Measurements from ENCODE around the gene ZDHHC1.
A peak's percentile ranks its signal among the peaks of the same experiment; 100 is the strongest.

Gene ZDHHC1

DNA sequence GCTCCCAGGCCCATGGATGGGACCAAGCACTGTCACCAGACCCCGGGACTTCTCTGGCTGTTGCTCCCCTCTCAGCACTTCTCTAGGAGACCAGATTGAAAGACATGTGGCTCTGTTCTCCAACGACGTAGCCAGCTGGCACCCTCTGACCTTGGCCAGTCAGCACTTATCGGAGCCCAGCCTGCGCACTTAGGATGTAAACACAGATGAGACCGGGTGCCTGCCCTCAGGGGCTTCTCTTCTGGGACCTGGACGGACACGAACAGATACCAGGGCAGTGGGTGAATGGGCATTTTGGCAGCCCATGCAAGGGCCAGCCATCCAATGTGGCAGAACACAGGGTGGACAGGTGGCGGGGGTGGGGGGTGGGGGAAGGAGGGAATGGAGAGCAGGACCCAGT, 6.6 kb downstream of the ZDHHC1 start:
- no peak for DNase-seq (ENCODE audit: low spot score)

DNA sequence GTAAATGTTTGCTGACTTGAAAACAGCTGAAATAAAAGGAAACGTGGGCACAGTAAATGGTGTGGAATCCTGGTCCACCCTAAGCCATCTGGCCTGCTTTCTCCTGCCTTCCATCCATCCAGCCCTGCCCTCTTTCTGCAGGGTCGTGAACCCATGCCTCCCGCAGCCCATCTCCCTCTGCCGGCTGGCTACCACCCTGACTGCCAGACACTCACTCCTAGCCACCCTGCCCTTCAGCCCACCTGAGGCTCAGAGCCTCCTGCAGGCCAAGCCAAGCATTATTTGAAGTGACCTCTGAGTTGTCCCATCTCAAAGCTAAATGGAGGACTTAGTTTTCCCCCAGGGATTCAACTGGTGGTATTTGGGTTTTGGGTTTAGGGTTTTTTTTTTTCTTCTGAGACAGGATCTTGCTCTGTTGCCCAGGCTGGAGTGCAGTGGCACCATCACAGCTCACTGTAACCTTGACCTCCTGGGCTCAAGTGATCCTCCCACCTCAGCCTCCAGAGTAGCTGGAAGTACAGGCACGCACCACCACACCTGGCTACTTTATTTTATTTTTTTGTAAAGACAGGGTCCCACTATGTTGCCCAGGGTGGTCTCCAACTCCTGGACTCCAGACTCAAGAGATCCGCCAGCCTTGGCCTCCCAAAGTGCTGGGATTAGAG, 8.4 kb downstream of the ZDHHC1 start:
- DNase-seq (ENCODE audit: low spot score) = no peak

DNA sequence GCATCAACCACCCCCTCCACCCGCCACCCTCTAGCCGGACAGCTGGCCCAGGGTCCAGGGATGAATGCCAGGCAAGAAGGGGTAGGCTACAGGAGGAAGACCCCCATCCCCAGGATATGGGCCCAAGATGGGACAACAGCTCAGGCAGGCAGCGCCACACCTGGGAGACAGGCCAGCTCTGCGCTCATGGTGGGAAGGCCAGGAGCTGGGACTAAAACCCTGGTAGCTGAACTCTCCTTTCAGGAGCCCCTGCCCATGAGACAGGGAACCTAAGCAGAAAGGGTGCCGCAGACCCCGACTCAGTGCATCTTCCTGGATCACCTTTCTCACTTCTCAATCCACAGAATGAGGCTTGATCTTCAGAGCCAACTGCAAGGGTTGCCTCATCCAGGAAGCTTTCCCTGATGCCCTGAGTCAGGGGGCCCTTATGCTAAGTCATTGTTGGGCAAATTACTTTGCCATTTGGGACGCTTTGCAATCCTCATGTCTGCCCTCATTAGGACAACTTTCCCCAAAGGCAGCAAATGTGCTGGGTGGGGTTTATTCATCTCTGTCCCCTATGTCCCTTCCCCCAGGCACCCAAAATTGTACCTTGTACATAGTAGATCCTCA, 9.0 kb downstream of the ZDHHC1 start:
- DNase-seq (ENCODE audit: low spot score) = no peak

DNA sequence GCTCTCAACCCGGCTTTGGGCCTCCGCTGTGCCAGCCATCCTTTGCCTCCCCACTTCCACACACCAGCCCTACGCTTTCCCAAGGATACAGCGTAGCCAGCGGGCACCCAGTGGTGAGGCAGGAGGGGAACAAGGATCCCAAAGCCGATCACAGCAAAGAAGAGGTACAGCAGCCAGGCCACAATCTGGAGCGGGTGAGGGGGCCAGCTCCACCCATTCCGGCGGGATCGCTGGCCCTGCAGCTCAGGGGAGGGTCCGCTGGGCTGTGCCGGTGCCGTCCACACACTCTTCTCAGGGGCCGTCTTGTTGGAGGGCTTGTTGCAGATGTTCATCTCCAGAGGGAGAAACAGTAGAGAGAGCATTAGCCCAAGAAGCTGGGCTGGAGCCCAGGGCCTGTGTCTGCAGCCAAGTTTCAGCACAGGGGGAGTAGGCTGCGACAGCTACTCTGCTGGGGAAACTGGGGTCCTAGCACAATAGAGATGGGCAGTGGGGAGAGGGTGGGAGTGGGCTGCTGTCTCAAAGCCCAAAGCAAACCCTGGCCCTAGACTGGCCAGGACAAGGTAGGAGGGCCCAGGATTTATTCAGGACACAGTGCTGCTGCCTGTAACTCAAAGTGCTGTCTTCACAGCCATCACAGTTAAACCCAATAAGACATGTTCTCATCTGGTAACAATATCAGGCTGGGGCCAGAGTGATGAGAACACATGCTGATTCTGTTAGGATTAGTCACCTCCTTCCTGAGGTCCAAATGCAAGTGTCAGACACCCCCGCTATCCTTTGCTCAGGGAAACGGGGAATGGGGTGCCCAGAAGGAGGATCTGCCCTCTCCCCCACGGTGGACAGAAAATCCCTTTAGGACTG, 9.9 kb downstream of the ZDHHC1 start:
- DNase-seq (ENCODE audit: low spot score) = no peak

DNA sequence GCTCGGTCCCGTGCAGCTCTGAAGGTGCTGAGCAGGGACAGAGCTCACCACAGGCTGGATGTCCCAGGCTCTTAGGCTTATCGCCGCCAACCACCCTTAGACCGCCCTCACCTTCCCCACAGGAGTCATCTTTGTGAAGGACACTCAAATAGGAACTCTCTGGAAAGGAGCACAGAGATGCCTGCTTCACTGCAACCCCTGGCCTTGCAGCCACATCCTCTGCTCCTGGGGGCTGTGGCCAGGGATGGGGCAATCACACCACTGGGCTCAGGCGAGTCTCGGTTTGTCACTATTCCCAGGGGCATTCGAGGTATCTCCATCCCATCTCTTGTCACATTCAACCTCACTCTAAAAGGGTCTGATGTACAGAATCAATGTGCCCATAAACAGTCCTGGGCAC, 10.9 kb downstream of the ZDHHC1 start:
- no peak for DNase-seq (ENCODE audit: low spot score)

DNA sequence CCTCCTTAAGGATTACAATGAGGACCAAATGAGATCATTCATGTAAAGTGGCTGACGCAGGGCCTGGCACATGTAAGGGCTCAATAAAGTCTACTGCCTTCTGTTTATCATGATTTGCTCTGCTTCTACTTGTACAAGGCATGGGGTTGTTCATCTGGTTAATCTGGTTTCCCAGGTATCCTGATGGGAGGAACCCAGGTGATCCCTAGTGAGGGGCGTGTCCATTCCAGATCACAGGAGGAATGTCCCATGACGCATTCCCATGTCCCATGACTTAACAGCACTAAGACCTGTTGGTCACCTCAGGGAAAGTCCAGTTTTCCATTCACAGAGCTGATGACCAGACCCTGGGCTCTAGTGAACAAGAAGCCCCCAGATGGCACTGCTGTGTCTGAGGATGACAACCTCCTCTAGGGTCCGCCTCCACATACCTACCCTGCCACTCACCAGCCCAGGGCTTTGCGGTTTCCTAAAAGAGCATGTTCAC, 11.5 kb downstream of the ZDHHC1 start:
- no peak for DNase-seq (ENCODE audit: low spot score)

DNA sequence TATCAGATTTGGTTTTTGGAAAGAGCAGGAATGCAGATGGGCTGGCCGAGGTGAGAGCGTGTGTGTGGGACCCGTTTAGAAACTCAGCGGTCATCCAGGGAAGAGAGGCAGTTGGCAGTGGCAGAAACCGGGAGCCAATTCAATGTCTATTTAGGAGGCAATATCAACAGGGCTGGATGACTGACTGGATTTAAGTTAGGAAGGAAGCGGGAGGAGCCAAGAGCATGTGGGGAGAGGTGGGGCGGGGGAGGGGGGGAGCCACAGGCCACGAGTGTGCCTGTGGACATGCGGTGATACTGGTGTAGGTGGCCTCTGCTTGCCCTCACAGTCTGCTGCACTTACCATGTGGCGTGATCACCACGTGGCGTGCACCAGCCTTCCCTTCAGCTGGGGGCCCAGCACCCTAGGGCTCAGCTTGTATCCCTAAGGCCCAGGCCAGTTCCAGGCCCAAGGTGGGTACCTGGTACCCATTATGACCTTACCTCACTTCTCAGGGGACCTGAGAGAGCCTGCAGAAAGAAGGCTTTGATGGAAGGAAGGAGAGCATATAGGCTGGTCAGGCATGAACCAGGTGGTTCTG, 12.2 kb downstream of the ZDHHC1 start:
- no peak for DNase-seq (ENCODE audit: low spot score)

DNA sequence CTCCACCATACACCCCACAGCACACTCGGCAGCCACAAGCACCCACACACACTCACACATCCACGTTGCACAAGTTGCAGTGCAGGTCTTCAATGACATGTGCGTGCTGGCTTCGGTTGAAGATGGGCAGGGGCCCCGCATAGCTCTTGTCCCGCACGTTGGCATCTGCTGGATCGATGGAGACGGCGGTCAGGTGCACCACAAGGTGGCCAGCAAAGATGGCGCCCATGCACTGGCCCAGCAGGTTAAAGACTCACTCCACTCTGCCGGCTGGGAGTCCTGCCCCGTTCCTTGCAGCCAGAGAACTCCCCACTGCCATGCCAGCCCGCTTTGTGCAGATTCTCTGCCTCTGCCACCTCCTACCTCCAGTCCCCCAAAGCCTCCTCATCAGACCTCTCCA, 15.4 kb downstream of the ZDHHC1 start:
- DNase-seq (ENCODE audit: low spot score) = no peak

DNA sequence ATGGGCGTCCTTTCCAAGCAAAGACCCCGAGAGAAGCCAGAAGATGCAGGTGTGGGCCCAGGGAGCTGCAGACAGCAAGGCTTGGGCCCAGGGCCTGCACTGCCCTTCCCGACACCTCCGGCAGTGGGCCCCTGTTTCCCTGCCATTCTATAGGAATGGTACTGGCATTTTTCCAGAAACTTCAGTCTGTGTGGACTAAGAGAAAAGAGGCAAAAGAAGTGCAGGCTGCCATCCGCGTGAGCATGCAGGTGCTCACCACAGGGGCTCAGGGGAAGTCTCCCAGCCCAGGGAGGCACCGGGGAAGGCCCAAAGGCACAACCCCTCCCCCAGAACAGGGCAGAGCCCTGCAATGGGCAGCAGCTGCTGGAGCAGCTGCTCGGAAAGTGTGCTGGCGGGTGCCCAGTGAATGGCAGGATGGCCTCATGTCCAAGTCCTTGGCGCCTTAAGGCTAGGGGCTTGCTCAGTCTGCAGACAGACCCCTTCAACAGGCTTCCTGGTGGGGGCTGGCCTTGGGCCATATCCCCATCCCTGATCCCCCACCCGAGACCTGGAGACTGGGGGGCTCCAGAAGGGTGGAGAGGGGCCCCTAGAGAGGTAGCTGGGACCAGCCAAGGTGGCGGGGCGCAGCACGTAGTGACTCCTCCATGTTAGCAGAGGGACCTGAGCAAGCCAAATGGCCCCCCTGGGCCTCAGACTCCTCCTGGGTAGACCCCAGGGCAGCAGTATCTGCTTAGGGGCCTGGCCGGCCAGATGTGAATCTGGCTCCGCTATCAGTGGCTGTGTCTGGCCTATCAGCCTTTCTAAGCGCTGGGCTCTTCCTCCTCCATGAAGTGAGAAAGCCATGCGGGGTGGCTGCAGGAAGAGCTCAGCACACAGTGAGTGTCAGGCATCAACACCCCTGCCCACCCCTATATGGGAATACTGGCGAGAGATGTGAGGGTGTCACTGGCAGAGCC, 16.2 kb downstream of the ZDHHC1 start:
- DNase-seq (ENCODE audit: low spot score) = no peak

DNA sequence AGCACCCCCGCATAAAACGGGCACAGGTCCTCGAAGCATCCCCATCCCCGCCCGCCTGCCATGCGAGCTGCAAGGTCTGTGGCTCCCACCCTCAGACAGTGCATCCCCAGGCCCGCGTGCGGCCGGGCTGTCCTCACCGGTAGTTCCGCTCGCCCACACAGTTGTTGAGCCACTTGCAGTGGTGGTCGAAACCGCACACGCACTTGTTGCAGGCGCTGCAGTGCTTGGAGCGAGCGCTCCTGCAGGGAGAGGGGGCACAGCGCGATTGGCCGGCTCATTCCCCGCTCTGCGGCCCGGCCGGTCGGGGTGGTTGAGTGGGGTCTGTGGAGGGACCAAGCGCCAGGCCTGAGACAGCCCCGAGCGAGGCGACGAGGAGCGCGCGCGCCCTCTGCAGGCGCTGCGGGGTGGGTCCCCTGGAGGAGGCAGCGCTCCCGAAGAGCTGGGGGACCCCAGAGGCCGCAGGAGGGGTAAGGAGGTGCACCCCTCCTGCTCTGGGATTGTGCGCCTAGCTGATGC, 17.0 kb downstream of the ZDHHC1 start:
- DNase-seq (ENCODE audit: low spot score) = peak; percentile 37

DNA sequence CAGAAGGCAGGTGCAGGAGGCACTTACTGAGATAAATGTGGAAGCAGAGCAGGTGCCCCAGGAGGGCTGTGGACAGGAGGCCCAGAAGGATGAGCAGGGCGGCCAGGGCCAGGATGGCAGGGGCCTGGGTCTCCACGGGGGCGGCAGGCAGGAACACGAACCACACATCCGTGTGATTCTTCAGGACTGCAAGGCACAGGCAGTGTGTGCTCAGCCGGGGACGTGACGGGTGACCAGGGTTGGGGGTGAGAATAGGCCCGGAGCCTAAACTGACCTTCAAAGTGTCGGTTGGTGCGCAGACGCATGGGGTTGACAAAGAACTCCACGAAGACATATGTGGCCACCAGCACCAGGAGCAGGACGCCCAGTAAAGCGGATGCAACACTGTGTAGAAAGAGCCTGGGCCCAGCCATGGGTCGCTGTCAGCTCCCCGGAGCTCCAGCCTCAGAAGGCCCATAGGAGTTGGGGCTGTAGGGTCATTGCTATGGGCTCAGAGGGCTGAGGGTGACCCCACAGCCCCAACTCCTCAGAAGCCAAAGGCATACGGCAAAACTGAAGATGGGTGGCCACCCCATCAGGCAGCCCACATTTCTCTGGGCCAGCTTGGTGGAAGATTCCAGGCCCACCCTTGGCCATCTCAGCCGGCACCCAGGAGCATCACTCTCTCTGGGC, 17.6 kb downstream of the ZDHHC1 start:
- no peak for DNase-seq (ENCODE audit: low spot score)

DNA sequence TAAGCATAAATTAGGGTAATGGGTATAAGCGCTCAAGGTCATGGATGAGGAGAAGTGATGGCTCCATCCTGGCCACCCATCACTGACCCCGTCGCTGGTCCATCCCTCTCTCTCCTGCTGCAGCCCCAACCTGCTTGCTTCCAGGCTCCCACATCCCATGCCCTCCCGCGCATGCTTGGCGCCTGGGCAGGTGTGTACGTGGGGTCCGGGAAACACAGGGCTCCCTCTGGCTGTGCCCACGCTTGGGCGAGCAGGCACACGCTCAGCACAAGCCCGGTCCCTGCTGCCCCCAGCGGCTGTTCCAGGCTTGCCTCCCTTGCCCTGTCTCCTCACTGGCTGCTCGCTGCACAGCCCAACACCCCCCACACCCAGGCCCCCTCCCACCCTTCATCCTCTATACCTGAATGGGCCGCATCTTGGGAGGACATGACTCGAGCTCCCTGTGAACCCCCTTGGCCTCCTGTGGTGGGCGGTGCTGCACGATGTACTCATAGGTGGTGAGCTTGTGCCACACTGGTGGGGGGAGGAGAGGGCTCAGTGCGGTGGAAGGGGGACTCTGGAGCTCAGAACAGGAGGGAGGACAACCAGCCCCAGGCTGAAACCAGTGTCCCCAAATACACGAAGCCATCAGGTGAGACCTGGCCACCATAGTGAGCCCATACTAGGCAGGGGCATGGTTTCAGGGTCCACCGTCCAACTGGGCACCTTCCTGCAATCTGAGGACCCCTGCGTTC, 18.3 kb downstream of the ZDHHC1 start:
- DNase-seq (ENCODE audit: low spot score) = no peak

DNA sequence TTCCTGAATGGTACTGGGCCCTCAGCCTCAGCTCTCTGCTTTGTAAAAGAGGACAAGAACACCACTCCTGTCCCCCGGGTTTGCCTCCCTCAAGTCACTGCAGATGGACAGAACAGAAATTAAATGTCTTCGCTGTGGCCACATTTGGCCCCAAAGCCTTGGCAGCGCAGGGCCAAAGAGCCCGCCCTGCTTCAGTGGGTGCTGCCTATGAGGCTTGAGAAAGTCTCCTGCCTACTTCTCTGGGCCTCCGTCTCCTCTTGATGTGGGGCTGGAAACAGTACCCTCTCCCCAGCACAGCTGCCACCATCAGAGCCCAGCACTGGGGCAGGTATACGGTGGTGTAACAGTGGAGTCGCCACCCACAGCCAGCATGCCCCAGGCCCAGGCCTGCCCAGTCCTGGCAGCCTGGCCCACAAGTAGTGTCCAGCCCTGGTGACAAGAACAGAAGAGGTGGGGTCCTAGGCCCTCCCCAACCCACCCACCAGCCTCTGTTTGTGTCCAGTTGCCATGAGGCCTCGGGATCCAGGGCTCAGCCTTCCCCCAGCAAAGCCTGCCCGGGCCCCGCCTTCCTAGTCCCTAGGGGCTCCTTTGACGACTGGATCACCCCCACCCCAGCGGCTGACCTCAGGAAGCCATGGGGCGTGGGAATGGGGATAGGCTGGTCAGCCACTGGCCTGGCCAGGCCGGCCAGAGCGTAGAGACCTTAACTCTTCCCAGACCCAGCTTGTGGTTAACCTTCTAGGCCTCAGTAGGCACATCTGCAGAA, 19.1 kb downstream of the ZDHHC1 start:
- DNase-seq (ENCODE audit: low spot score) = no peak

DNA sequence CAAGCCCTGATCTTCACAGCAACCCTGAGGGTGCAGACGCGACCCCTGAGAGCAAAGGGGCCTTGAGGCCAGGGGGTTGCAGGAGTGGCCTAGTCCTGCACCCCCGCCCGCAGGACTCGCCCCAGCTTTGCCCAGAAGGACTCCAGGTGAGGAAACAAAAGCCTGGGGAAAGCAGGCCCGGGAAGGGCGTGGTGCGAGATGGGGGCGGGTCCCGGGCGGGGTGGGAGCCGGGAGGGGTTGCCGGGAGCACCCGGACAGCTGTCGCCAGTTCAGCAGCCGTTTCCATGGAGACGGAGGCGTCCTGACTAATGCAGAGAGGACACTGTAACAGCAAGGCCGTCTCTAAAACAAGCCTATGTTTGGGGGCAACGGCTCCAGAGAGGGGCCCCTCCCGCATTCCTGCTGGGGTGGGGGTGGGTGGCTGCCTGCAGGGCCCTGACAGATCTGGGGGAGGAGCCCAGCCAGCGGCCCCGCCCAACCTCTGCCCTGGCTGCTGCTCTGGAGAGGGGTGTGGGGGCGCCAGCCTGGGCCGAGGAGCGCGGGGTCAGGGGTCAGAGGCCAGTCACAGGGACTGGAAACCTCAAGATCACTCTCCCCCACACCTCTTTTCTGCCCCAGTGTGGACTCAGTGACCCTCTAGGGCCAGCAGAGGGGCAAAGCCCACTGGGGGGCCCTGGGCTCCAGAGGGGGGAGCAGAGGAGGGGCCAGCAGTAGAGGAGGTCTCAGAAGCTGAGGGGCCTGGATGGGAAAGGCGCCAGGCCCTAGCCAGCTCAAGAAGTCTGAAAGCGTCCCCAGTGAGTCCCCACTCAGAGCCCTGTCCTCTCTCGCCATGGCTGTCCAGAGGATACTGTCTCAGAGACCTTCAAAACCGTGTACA, 19.9 kb downstream of the ZDHHC1 start:
- DNase-seq (ENCODE audit: low spot score) = no peak

DNA sequence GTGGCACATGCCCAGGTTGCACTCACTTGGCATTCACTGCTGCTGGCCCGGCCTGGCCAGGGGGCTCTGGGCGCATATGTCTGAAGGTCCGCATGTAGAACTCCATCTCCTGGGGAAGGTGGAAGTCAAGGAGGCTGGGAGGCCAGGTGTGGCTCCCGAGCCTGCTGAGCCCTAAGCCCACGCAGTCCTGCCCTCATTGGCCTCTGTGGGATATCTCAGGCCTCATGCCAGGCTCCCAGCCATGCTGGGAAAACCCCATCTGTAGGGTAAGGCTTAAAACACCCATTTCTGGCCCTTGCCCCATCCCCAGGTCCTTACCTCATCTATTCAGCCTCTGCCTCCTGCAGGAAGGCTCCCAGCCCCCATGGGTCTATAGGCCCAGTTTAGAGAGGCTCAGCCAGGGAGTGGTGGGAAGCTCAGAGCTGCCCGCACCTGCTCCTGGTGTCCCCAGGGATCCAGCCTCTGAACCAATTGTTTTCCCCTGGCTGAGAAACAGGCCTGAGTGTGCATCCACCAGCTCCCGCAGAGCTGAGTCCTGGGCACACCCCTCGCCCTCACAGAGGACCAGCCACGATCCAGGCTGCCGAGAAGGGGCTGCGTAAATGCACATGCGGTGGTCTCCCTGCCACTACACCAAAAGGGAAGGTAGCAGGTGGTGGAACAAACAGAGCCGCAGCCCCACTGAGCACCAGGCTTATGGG, 20.7 kb downstream of the ZDHHC1 start:
- DNase-seq (ENCODE audit: low spot score) = no peak

DNA sequence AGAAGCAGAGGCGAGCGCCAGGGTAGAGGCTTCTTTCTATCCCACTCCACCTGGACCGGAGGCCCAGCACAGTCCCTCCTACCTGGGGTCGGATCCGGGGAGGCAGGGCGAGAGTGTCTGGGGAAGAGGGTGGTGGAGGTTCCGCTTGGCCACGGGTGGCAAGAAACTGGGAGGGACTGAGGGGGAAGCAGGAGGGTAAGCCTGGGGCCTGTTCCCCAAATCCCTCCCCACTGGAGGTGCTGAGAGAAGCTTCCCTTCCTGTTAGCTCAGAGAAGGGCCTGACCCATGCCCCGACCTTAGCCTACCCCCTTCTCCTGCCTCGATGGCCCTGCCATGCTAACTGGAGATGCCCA, 21.2 kb downstream of the ZDHHC1 start:
- DNase-seq (ENCODE audit: low spot score) = no peak

All from CD4-positive, alpha-beta T cell treated with Interleukin-2 at 100 ng/mL for 4 hours (primary cell).